H1 (cell line): ENCODE measurements around the gene EHD2. TPM values are rescaled to one million over a fixed set of nuclear protein-coding genes. Genes with fewer than 3 reads are reported as not detected.

Source experiments
- CTCF ChIA-PET: fragments of 300-600 bp; sonication (Branson Sonifier 250); formaldehyde crosslinking; loops from one replicate; lab custom pipeline; 2021; ENCODE audit not compliant: partially characterized antibody; lab: Charles Lee
- POLR2A ChIA-PET: fragments of 300-600 bp; sonication (Branson Sonifier 250); formaldehyde crosslinking; loops from one replicate; lab custom pipeline; 2021; ENCODE audit warnings: inconsistent platforms; ENCODE audit not compliant: partially characterized antibody; lab: Charles Lee
- DNase-seq, 2 experiments: peaks; one replicate each; pipeline versions ENCODE4 v3.0.0 to v3.0.0-alpha.2; 2010 to 2022; ENCODE audit warnings: low spot score in 2 of 2, low read depth in 1 of 2, mixed read lengths in 1 of 2
- FAIRE-seq: peaks from 2 replicates; lab custom pipeline; 2011; peaks lifted over from hg19 to GRCh38; lab: Jason Lieb, UNC
- H2AFZ ChIP-seq: 2 replicates; pipeline ENCODE4 v1.8.1; 2012; ENCODE audit warnings: low read length, inconsistent platforms
- H2AK5ac ChIP-seq: 2 replicates; pipeline ENCODE4 v1.6.1; 2013; ENCODE audit warnings: low read depth, low read length
- H2BK120ac ChIP-seq: replicated peaks from 2 replicates; pipeline ENCODE3; 2013; ENCODE audit warnings: low read depth, low read length, inconsistent platforms
- H2BK12ac ChIP-seq: 2 replicates; pipeline ENCODE4 v1.6.1; 2013; ENCODE audit warnings: low read depth, low read length
- H2BK15ac ChIP-seq: 2 replicates; pipeline ENCODE4 v1.6.1; 2013; ENCODE audit warnings: low read length
- H2BK20ac ChIP-seq: 2 replicates; pipeline ENCODE4 v1.6.1; 2013; ENCODE audit warnings: low read length
- H2BK5ac ChIP-seq: 2 replicates; pipeline ENCODE4 v1.6.1; 2013; ENCODE audit warnings: low read depth, low read length
- H3K14ac ChIP-seq: 2 replicates; pipeline ENCODE4 v1.6.1; 2013; ENCODE audit warnings: inconsistent platforms; ENCODE audit not compliant: insufficient read length
- H3K18ac ChIP-seq: 2 replicates; pipeline ENCODE4 v1.6.1; 2013; ENCODE audit warnings: low read length; ENCODE audit errors: extremely low read depth
- H3K23ac ChIP-seq: 2 replicates; pipeline ENCODE4 v1.6.1; 2013; ENCODE audit warnings: inconsistent platforms; ENCODE audit not compliant: insufficient read length
- H3K23me2 ChIP-seq: 2 replicates; pipeline ENCODE4 v1.6.1; 2013; ENCODE audit warnings: low read depth, low read length
- H3K27ac ChIP-seq: 2 replicates; pipeline ENCODE4 v1.6.1; 2011; ENCODE audit warnings: low read depth, low read length, inconsistent platforms
- H3K27me3 ChIP-seq, 4 experiments: replicated peaks in 1 of 4; 1 replicate in 1 of 4; 2 replicates in 3 of 4; pipeline versions ENCODE4 v1.6.1 to v1.8.1; 2011 to 2013; ENCODE audit warnings: low read length in 3 of 4, mild to moderate bottlenecking in 3 of 4, inconsistent platforms in 2 of 4, mixed read lengths in 2 of 4, moderate library complexity in 1 of 4; ENCODE audit not compliant: control insufficient read depth in 3 of 4, insufficient read depth in 3 of 4; ENCODE audit errors: extremely low read depth in 1 of 4
- H3K36me3 ChIP-seq, 4 experiments: 2 replicates each; pipeline versions ENCODE4 v1.6.1 to v1.8.1; 2011 to 2013; ENCODE audit warnings: mild to moderate bottlenecking in 4 of 4, low read length in 3 of 4, moderate library complexity in 2 of 4, control low read depth in 1 of 4, inconsistent platforms in 1 of 4; ENCODE audit not compliant: insufficient read depth in 4 of 4, control insufficient read depth in 2 of 4
- H3K4ac ChIP-seq: replicated peaks from 2 replicates; pipeline ENCODE3; 2013; ENCODE audit warnings: low read length, low read depth, mixed read lengths, inconsistent platforms; ENCODE audit not compliant: insufficient read length
- H3K4me1 ChIP-seq, 4 experiments: replicated peaks in 1 of 4; 1 replicate in 1 of 4; 2 replicates in 3 of 4; pipeline versions ENCODE4 v1.6.1 to v1.8.1; 2011 to 2013; ENCODE audit warnings: low read length in 3 of 4, inconsistent platforms in 2 of 4, mixed read lengths in 1 of 4; ENCODE audit not compliant: insufficient read depth in 4 of 4, control insufficient read depth in 3 of 4
- H3K4me2 ChIP-seq, 2 experiments: 2 replicates each; pipeline versions ENCODE4 v1.6.1 to v1.8.1; 2011 to 2013; ENCODE audit warnings: low read depth in 2 of 2, low read length in 2 of 2, control low read depth in 1 of 2, inconsistent platforms in 1 of 2, mild to moderate bottlenecking in 1 of 2; ENCODE audit not compliant: insufficient read depth in 1 of 2
- H3K4me3 ChIP-seq, 4 experiments: fragments of 200-600, 300-600 bp in 1 of 4; sonication (generic), shearing (Covaris generic), sonication (Bioruptor Twin) in 1 of 4; 2 replicates each; pipeline versions ENCODE4 v1.5.1 to v1.8.1; 2011 to 2016; ENCODE audit warnings: low read length in 4 of 4, low read depth in 3 of 4, control low read depth in 2 of 4, inconsistent platforms in 2 of 4, mild to moderate bottlenecking in 2 of 4, mixed read lengths in 1 of 4, moderate library complexity in 1 of 4; ENCODE audit not compliant: insufficient read depth in 2 of 4; ENCODE audit errors: extremely low read depth in 1 of 4
- H3K56ac ChIP-seq: replicated peaks from 2 replicates; pipeline ENCODE3; 2013; ENCODE audit warnings: low read depth, mild to moderate bottlenecking, mixed read lengths, low read length, inconsistent platforms; ENCODE audit not compliant: insufficient read length
- H3K79me1 ChIP-seq: 2 replicates; pipeline ENCODE4 v1.6.1; 2013; ENCODE audit warnings: low read depth, low read length, control low read depth
- H3K79me2 ChIP-seq, 2 experiments: 2 replicates each; pipeline versions ENCODE4 v1.6.1 to v1.8.1; 2012 to 2013; ENCODE audit warnings: low read length in 2 of 2, mild to moderate bottlenecking in 2 of 2, inconsistent platforms in 1 of 2; ENCODE audit not compliant: insufficient read depth in 2 of 2, control insufficient read depth in 1 of 2
- H3K9ac ChIP-seq, 4 experiments: replicated peaks in 1 of 4; 1 replicate in 1 of 4; 2 replicates in 3 of 4; pipeline versions ENCODE4 v1.6.1 to v1.8.1; 2011 to 2013; ENCODE audit warnings: low read depth in 3 of 4, low read length in 3 of 4, control low read depth in 2 of 4, mild to moderate bottlenecking in 2 of 4, moderate library complexity in 2 of 4, inconsistent platforms in 1 of 4; ENCODE audit errors: extremely low read depth in 1 of 4
- H3K9me3 ChIP-seq, 2 experiments: 2 replicates each; pipeline versions ENCODE4 v1.6.1 to v1.8.1; 2012 to 2013; ENCODE audit warnings: mild to moderate bottlenecking in 2 of 2, moderate library complexity in 2 of 2, control low read depth in 1 of 2, inconsistent platforms in 1 of 2, low read depth in 1 of 2, low read length in 1 of 2, mixed read lengths in 1 of 2; ENCODE audit not compliant: insufficient read depth in 2 of 2
- H4K20me1 ChIP-seq, 2 experiments: replicated peaks in 1 of 2; 2 replicates each; pipeline versions ENCODE3 to v1.8.1; 2011 to 2013; ENCODE audit warnings: inconsistent platforms in 2 of 2, low read length in 2 of 2, mild to moderate bottlenecking in 1 of 2; ENCODE audit not compliant: insufficient read depth in 2 of 2, control insufficient read depth in 1 of 2
- H4K5ac ChIP-seq: 2 replicates; pipeline ENCODE4 v1.6.1; 2013; ENCODE audit warnings: low read length, low read depth, mixed read lengths, inconsistent platforms; ENCODE audit not compliant: insufficient read length
- H4K8ac ChIP-seq: 2 replicates; pipeline ENCODE4 v1.8.0; 2013; ENCODE audit warnings: mild to moderate bottlenecking, moderate library complexity, low read length, inconsistent platforms; ENCODE audit not compliant: insufficient read depth; ENCODE audit errors: extremely low read depth
- H4K91ac ChIP-seq: replicated peaks from 2 replicates; pipeline ENCODE3; 2013; ENCODE audit warnings: low read length, mixed read lengths, inconsistent platforms; ENCODE audit not compliant: insufficient read length
- MAFK ChIP-seq: IDR thresholded peaks from 2 replicates; pipeline ENCODE4 v1.6.1; 2012; ENCODE audit warnings: low read depth, mild to moderate bottlenecking, improper control_type of control experiment, low read length
- NRF1 ChIP-seq: IDR thresholded peaks from 2 replicates; pipeline ENCODE4 v1.6.1; 2011; ENCODE audit warnings: mild to moderate bottlenecking, low read depth, low read length, improper control_type of control experiment
- SIX5 ChIP-seq: IDR thresholded peaks from 2 replicates; pipeline ENCODE4 v1.6.1; 2011; ENCODE audit warnings: mild to moderate bottlenecking, low read depth, low read length
- SP2 ChIP-seq: IDR thresholded peaks from 2 replicates; pipeline ENCODE4 v1.6.1; 2012; ENCODE audit warnings: mild to moderate bottlenecking, low read length, inconsistent platforms
- WGBS, 2 experiments: shearing (Covaris generic) in 1 of 2; methylation state at CpG; one replicate each; pipeline versions ENCODE4 v1.1.6 to v1.1.7; 2013 to 2015; ENCODE audit warnings: low lambda C conversion rate in 2 of 2, mixed read lengths in 2 of 2, inconsistent platforms in 1 of 2, low coverage in 1 of 2, missing lambda C conversion rate in 1 of 2; ENCODE audit not compliant: insufficient replicate concordance in 2 of 2, insufficient coverage in 1 of 2, insufficient read length in 1 of 2; ENCODE audit errors: extremely low coverage in 1 of 2, missing lambda C conversion rate in 1 of 2; 5-methylcytosine and 5-hydroxymethylcytosine counted together
- polyA plus RNA-seq, 7 experiments: library from polyadenylated mRNA; depleted of rRNA in 3 of 7; stranded (reverse) in 5 of 7; unstranded in 2 of 7; fragments of >200 nt in 5 of 7; fragments of 200-250 nt in 2 of 7; gene quantifications; 1 replicate in 5 of 7; 2 replicates in 1 of 7; 4 replicates in 1 of 7; pipeline versions ENCODE4 v1.2.1 to v1.2.3, GENCODE V29; 2011 to 2013; ENCODE audit warnings: missing spikeins in 2 of 7, mixed read lengths in 2 of 7
- total RNA-seq: library from RNA; stranded (reverse); fragmentation: NEBNext Ultra II Directional; extraction: Animal tissue kit (Norgen Biotek cat#: 25700); gene quantifications from 2 replicates; pipeline ENCODE4 v1.2.1, GENCODE V29; 2021

EHD2 gene
- total and polyA plus RNA-seq, 2 of the 8 experiments (the other 6 are each of a cell fraction or from before 2014, with no cell fraction given), result 4.5 to 14.3 TPM

DNA sequence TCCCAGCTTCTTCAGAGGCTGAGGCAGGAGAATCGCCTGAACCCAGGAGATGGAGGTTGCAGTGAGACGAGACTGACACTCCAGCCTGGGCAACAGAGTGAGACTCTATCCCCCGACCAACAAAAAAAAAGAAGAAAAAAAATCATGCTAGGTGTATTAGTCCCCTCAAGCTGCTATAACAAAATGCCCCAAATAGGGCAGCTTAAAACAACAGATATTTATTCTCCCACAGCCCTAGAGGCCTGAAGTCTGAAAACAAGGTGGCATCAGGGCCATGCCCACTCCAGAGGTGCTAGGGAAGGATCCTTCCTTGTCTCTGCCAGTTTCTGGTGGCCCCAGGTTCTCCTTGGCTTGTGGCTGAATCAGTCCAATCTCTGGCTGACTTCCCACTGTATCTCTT, 8.6 kb upstream of the EHD2 start:
- POLR2A ChIA-PET, result interaction anchor here (1.3 kb wide), 1 partner anchor 47 kb away, joined by 3 read pairs; no protein-coding TSS in a partner anchor
- Histone ChIP-seq H3K4me3 (no peak overlapping the region), H4K5ac (no peak overlapping the region), H2BK5ac (no peak overlapping the region), H3K23me2 (no peaks in the 10 kb centered on the region), H3K14ac (no peak overlapping the region), H3K9me3 (no peaks in the 10 kb centered on the region), H3K4me1 (no peaks in the 10 kb centered on the region), H2AFZ (no peak overlapping the region), H2AK5ac (no peak overlapping the region), H2BK12ac (no peak overlapping the region), H4K20me1 (no peaks in the 10 kb centered on the region), H4K91ac (no peak overlapping the region), H3K9ac (no peak overlapping the region), H3K79me2 (no peaks in the 10 kb centered on the region), H3K79me1 (no peaks in the 10 kb centered on the region), H2BK20ac (no peak overlapping the region), H2BK120ac (no peak overlapping the region), H3K23ac (no peak overlapping the region), H4K8ac (0 out of 2 replicates have a peak overlapping the region, but pooled peaks have one; percentile 35), H3K4ac (no peak overlapping the region), H3K27ac (no peak overlapping the region), H3K56ac (no peak overlapping the region), H3K18ac (no peak overlapping the region), H3K4me2 (no peak overlapping the region), H3K36me3 (peaks cover 0 to 19% (median 3%) of the 10 kb centered on the region in 4 experiments; a peak in 5 of 8 replicates), H3K27me3 (no peaks in the 10 kb centered on the region), H2BK15ac (no peak overlapping the region)
- CTCF ChIA-PET, result interaction anchor here (0.6 to 24.9 kb wide), 10 partner anchors 8 to 265 kb away, joined by 3 to 436 read pairs (median 17); partner anchors contain the start of genes EHD2 and KPTN
- no peak for FAIRE-seq
- DNase-seq, result no peak
- 87% methylated on average over 3 of the region's 3 CpGs; no CpG with 5 or more reads in 1 of the 2 experiments for WGBS, 2 experiments
- TF ChIP-seq MAFK, result no peak
- TF ChIP-seq SIX5, result no peak
- TF ChIP-seq NRF1, result no peak
- TF ChIP-seq SP2, result no peak
